Lung microvascular endothelial cell (primary cell): Measurements from ENCODE around the gene HACL1. TPM values are rescaled to one million over a fixed set of nuclear protein-coding genes. Genes with fewer than 3 reads are reported as not detected.
"Not testable (repeated sequence)": the region's sequence is repeated elsewhere in the genome, so short reads cannot be mapped to it uniquely, and the experiment has no call there.

Experiments
- DNase-seq, 2 donors: peaks; one replicate each; pipeline versions ENCODE4 v3.0.0 to v3.0.0-alpha.2; 2010; ENCODE audit warnings: low read depth in 2 of 2
- total RNA-seq: library from RNA; depleted of rRNA; stranded (reverse); fragments of >200 nt; gene quantifications from 2 replicates; pipeline ENCODE4 v1.2.1, GENCODE V29; 2014

Gene HACL1
- total RNA-seq, 1 donor from 2014 or later: 26.2 TPM

- DNase-seq: no peak
Measured at GRCh38 chr3:15581471-15582394, 19.6 kb downstream of the HACL1 start.

DNA sequence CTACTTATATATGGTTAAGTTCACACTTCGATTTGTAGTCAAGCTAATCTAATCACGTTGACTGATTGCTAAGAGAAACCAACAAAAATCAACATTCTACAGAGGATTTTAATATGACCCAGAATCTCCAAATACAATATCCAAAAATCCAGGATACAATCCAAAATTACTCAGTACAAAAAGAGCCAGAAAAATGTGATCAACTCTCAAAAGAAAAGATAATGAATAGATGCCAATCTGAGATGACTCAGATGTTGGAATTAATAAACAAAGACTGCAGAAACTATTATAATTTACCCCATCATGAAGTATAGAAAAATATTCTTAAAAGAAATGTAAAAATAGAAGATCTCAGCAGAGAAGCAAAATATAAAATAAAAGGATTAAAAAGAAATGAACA, 22.3 kb downstream of the HACL1 start:
- peak in 1 of 2 donors; percentile 8 for DNase-seq

DNA sequence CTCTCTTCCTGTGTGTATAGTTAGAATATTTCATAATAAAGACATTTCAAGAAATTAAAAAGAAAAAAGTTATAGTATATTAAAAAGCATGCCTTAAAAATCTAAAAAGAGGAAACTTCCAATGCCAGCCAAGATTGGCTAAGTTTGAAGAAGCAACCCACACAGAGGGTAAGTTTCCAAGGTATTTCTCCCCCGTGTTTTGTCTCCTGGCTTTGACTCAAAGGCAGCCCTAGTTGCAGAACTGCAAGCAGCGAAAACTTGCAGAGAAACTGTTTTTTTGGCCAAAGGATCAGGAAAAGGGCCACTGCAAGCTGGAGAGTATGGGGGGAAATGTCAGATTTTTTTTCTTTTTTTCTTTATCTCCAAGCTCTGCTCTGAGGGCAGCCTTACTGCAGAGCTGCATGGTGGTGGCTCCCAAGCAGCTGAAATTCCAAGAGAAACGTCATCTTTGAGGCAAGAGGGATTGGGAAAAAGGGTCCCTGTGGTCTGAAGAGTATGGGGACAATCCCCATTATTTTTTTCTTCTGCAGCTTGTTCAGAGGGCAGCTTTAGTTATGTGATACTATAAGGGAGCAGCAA, 23.0 kb downstream of the HACL1 start:
- no peak for DNase-seq

GRCh38 chr3:15576475-15576874, 24.9 kb downstream of the HACL1 start:
- no peak for DNase-seq

- no peak for DNase-seq
Measured at GRCh38 chr3:15575446-15575845, 25.9 kb downstream of the HACL1 start.

- no peak for DNase-seq
Measured at GRCh38 chr3:15572138-15572537, 29.2 kb downstream of the HACL1 start.

DNA sequence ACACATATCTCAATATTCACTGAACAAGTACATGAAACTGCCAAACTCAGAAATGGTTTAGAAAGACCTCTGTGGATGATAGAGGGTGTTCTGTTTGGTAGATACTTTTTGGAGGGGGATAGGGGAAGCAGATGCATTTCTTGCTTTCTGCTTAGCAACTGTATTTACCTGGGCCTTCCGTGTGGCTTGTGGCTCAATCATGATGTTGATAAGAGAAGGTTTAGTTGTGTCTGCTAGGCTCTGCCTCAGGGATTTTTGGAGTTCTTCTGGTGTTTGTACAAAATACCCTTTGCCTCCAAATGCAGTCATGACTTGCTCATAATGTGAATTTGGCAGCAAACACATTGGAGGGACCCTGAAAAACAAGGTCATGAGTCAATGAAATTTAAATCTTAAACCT, 38.2 kb downstream of the HACL1 start:
- no peak for DNase-seq

GRCh38 chr3:15562560-15562959, 38.8 kb downstream of the HACL1 start:
- DNase-seq: no peak

DNA sequence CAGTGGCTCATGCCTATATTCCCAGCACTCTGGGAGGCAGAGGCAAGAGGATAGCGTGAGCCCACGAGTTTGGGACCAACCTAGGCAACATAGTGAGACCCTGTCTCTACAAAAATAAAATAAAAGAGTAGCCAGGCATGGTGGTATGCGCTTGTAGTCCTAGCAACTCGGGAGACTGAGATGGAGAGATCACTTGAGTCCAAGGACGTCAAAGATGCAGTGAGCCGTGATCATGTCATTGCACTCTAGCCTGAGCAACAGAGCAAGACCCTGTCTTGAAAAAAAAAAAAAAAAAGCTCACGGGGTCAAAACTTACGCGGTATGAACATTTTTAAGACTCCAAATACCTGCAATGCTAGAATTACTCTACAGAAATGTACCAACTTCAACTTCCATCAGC, 42.8 kb downstream of the HACL1 start:
- no peak for DNase-seq

DNA sequence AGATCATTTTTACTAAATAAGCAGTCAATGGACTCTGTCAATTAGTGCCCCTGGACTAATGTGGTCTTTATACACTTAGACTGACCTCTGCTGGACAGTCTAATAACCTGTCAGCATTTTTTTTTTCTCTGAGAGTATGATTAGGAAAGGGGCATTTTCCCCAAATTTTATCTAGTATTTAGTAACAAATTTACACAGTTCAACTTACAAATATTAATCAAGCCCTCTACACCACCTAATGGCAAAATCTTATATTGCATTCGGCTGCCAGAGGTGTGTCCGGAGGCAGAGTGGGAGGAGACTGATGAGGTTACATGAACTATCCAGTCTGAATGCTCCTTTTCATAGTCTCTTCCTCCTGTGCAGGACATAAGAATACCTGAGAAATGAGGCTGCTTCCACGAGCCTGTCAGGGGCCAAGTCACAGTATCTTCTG, 43.8 kb downstream of the HACL1 start:
- DNase-seq: peak; percentile 86 to 88

GRCh38 chr3:15556512-15556911, 44.9 kb downstream of the HACL1 start:
- DNase-seq: no peak

DNA sequence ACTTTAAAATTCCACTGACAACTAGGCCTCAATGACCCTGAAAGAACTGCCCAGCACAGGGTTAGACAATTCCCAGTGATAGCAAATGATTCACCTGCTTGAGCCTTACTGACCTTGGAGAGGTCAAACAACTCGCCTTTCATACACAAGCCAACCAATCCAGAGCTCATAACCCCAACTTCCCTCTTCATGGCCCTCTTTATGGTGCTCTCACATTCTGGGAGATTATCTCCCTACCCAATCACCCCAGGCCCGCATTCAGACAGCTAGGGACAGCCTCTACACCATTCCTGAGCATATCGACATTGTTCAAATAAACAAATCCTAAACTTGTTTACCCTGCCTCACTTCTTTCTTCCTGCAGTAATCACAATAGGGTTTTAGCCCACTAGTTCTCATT, 47.6 kb downstream of the HACL1 start:
- DNase-seq: no peak

DNA sequence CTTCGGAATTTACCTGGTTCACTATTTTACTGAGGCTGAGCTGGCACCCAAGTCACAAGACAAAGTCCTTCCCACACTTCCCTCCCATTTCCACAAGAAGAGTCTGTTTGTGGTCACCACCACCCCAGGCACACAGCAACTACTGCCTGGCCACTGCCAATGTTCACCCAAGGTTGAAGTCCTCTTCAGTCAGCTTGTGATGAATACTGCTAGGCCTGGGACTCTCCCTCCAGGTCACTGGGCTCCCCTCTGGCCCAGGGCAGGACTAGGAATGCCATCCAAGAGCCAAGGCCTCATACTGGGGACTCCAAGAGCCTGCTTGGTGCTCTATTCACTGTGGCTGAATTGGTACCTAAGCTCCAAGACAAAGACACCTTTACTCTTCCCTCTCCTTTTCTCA, 49.5 kb downstream of the HACL1 start:
- DNase-seq: no peak

GRCh38 chr3:15549846-15550245, 51.5 kb downstream of the HACL1 start:
- DNase-seq: no peak

DNA sequence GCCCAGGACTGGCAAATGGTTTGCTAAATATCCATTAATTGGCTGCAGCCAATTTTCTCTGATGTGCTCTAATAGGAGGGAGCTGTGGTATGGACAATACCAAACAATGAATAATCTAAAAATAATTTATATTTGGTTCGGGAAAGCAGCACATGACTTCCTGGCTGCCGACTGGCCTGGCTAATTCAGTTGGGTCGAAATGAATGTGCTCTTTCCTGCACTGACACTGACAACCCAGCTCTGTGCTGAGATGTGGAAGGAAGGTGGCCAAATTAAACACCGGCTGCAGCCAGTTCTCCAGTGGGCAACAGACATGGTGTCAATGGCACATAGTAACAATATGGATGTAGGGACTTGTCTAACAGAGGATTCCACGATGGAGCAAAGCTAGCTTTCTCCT, 58.8 kb downstream of the HACL1 start:
- peak; percentile 64 to 94 for DNase-seq

- no peak for DNase-seq
Measured at GRCh38 chr3:15541371-15541770, 60.0 kb downstream of the HACL1 start.

GRCh38 chr3:15539066-15539465, 62.3 kb downstream of the HACL1 start:
- DNase-seq: no peak

- DNase-seq: no peak
Measured at GRCh38 chr3:15538345-15538744, 63.0 kb downstream of the HACL1 start.

DNA sequence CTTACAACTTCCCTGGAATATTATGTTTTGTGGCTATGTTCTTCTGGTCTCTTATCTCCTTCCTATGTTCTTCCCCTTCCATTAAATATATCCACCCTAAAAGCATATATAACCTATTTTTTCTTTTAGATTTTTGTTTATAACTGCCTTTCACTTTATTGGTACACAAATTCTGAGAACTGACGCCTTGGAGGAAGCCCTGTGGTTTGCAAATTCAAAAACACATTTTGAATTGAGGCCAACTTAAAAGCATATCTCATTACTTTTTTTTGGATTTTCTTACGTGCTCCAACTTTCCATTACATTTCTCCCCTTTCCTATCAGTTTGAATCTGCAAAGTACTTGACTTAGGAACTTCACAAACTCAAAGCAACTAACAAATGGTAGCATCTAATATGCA, 64.5 kb downstream of the HACL1 start:
- DNase-seq: no peak

DNA sequence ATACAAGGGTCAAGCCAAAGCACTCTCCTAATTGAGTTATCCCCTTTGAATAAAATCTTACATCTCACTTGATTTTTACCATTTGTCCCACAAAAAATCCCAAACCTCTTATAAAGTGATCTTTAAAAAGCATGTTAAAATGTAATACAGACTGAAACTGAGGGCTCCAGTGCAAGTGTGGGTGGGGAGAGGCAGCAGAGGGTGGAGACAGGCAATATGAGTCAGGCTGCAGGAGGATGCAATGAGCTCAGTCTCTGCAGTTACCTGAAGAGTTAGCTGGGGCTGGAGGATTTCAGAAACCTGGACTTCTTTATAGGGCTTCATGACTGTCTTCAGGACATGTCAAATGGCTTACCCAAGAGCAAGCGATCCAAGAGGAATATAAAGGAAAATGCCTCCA, 65.6 kb downstream of the HACL1 start:
- no peak for DNase-seq

DNA sequence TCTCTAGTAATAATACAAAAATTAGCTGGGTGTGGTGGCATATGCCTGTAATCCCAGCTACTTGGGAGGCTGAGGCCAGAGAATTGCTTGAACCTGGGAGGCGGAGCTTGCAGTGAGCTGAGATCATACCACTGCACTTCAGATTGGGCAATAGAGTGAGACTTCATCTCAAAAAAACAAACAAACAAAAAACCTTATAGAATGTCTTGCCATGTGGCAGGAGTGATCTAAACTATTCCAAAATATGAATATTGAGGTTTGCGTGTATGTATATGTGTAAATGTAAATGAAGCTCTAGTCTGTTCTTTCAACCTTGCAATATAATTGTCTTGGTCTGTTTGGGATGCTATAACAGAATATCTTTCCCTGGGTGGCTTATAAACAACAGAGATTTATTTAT, 68.8 kb downstream of the HACL1 start:
- DNase-seq: not testable (repeated sequence)

DNA sequence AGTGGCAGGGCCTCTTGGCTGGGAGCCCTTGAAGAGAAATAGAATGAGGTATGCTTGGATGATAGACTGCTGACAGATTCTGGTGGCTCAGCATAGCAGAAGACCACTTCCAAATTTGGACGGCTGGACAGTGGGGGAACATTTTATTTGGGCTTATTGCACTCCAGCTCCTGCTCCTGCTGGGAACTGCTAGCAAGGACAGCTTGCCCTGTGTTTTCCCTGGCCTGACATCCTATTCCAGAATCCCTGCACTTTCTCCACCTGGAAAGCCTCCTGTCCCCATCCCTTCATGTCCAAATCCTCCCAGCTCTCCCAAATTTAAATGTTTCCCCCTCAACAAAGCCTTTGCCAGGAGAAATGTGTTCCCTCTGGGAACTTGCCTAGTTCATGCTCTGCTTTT, 70.0 kb downstream of the HACL1 start:
- DNase-seq: no peak
